ENCODE results near the gene PMF1.

- TF ChIP-seq ZNF768 (CRISPR knock-in tag; IDR thresholded peaks at IDR 0.05) (no peak), POLR2A (IDR thresholded peaks at IDR 0.05; ENCODE audit: insufficient read depth in 1 of 2, low read depth in 2 of 2, low read length in 2 of 2) (no peak), TEF (CRISPR knock-in tag; IDR thresholded peaks at IDR 0.05) (no peak), KDM5B (CRISPR knock-in tag; IDR thresholded peaks at IDR 0.05; ENCODE audit: borderline replicate concordance) (no peak), CTCF (CRISPR knock-in tag; IDR thresholded peaks at IDR 0.05) (no peak), ZNF777 (CRISPR knock-in tag; IDR thresholded peaks at IDR 0.05) (no peak), CEBPB (IDR thresholded peaks at IDR 0.05; ENCODE audit: borderline replicate concordance, low read depth, low read length) (no peak), RXRA (CRISPR knock-in tag; IDR thresholded peaks at IDR 0.05) (no peak), DRAP1 (CRISPR knock-in tag; IDR thresholded peaks at IDR 0.05) (no peak), RFX5 (IDR thresholded peaks at IDR 0.05; ENCODE audit: low read depth, low read length) (no peak)
These were observed 8.1 kb upstream of the PMF1 start for GRCh38 chr1:156204686-156205085.

Data from HepG2 (cell line).